GDM1 (cell line): ENCODE data around the gene TMEM179.
"Not testable (repeated sequence)": the region's sequence is repeated elsewhere in the genome, so short reads cannot be mapped to it uniquely, and the experiment has no call there.

Source experiments
- DNase-seq: peaks from one replicate; lab custom pipeline; 2025; lab: John Stamatoyannopoulos, UW

Gene TMEM179

GRCh38 chr14:104604458-104605449 is at the start of gene TMEM179:
TSS of gene TMEM179 (minus strand) at chr14:104604772. CDS start at chr14:104604741, 31 bp downstream.
- DNase-seq, result no peak

GRCh38 chr14:104654119-104654518 is 49.5 kb upstream of the TMEM179 start:
- no peak for DNase-seq

- DNase-seq, result not testable (repeated sequence)
Measured at GRCh38 chr14:104653130-104653920, 48.8 kb upstream of the TMEM179 start.

GRCh38 chr14:104652386-104652785 is 47.8 kb upstream of the TMEM179 start:
- no peak for DNase-seq

- no peak for DNase-seq
Measured at GRCh38 chr14:104651876-104652260, 47.3 kb upstream of the TMEM179 start.

- no peak for DNase-seq
Measured at GRCh38 chr14:104650981-104651875, 46.7 kb upstream of the TMEM179 start.

GRCh38 chr14:104650057-104650980 is 45.7 kb upstream of the TMEM179 start:
- peak; percentile 38 for DNase-seq

- DNase-seq, result no peak
Measured at GRCh38 chr14:104647467-104648043, 43.0 kb upstream of the TMEM179 start.

GRCh38 chr14:104644656-104645378 is 40.2 kb upstream of the TMEM179 start:
- no peak for DNase-seq

- DNase-seq, result no peak
Measured at GRCh38 chr14:104644091-104644635, 39.6 kb upstream of the TMEM179 start.

GRCh38 chr14:104643306-104643705 is 38.7 kb upstream of the TMEM179 start:
- DNase-seq, result no peak

GRCh38 chr14:104642540-104642868 is 37.9 kb upstream of the TMEM179 start:
- no peak for DNase-seq

- no peak for DNase-seq
Measured at GRCh38 chr14:104641753-104642539, 37.4 kb upstream of the TMEM179 start.

GRCh38 chr14:104640681-104641080 is 36.1 kb upstream of the TMEM179 start:
- DNase-seq, result no peak

- peak; percentile 12 for DNase-seq
Measured at GRCh38 chr14:104639885-104640548, 35.4 kb upstream of the TMEM179 start.

- DNase-seq, result no peak
Measured at GRCh38 chr14:104639471-104639870, 34.9 kb upstream of the TMEM179 start.

- DNase-seq, result no peak
Measured at GRCh38 chr14:104638927-104639450, 34.4 kb upstream of the TMEM179 start.

GRCh38 chr14:104638190-104638589 is 33.6 kb upstream of the TMEM179 start:
- no peak for DNase-seq
